Karpas-422 (cell line): ENCODE results near the gene LTA4H. TPM values are rescaled to one million over a fixed set of nuclear protein-coding genes. Genes with fewer than 3 reads are reported as not detected.

Experiments
- DNase-seq: peaks from one replicate; pipeline ENCODE4 v3.0.0-alpha.2; 2015
- H2AFZ ChIP-seq: fragments of 200-600 bp; sonication (generic); 2 replicates; pipeline ENCODE4 v1.6.1; 2014; ENCODE audit warnings: antibody characterized with exemption, low read length, mixed read lengths
- H3K27ac ChIP-seq: fragments of 200-600 bp; sonication (generic); 2 replicates; pipeline ENCODE4 v1.5.1; 2014; ENCODE audit warnings: mild to moderate bottlenecking, low read length, moderate library complexity
- H3K27me3 ChIP-seq: fragments of 200-600 bp; sonication (generic); 2 replicates; pipeline ENCODE4 v1.6.1; 2014; ENCODE audit warnings: low read length, mixed read lengths
- H3K36me3 ChIP-seq: fragments of 200-600 bp; sonication (generic); 2 replicates; pipeline ENCODE4 v1.6.1; 2014; ENCODE audit warnings: low read length, mixed read lengths; ENCODE audit not compliant: insufficient read depth
- H3K4me1 ChIP-seq: fragments of 200-600 bp; sonication (generic); 2 replicates; pipeline ENCODE4 v1.6.1; 2014; ENCODE audit warnings: mild to moderate bottlenecking, low read length, mixed read lengths
- H3K4me2 ChIP-seq: fragments of 200-600 bp; sonication (generic); 2 replicates; pipeline ENCODE4 v1.6.1; 2014; ENCODE audit warnings: low read length, low read depth, mild to moderate bottlenecking; ENCODE audit not compliant: poor library complexity, severe bottlenecking
- H3K4me3 ChIP-seq: fragments of 200-600 bp; sonication (generic); 2 replicates; pipeline ENCODE4 v1.5.1; 2014; ENCODE audit warnings: mild to moderate bottlenecking, antibody characterized with exemption, low read length, mixed read lengths
- H3K79me2 ChIP-seq: fragments of 200-600 bp; sonication (generic); 2 replicates; pipeline ENCODE4 v1.6.1; 2014; ENCODE audit warnings: mild to moderate bottlenecking, low read length, mixed read lengths
- H3K9ac ChIP-seq: fragments of 200-600 bp; sonication (generic); 2 replicates; pipeline ENCODE4 v1.6.0; 2014; ENCODE audit warnings: low read length
- H3K9me2 ChIP-seq: fragments of 200-600 bp; sonication (generic), shearing (Covaris generic); replicated peaks from 2 replicates; pipeline ENCODE4 v1.6.0; 2014; ENCODE audit warnings: mild to moderate bottlenecking, low read length, moderate library complexity; ENCODE audit not compliant: insufficient read depth
- H3K9me3 ChIP-seq: fragments of 300-700, 200-600 bp; sonication (generic); 2 replicates; pipeline ENCODE4 v1.6.1; 2014; ENCODE audit warnings: low read length, mixed read lengths
- H4K20me1 ChIP-seq: fragments of 200-600 bp; sonication (generic); 2 replicates; pipeline ENCODE4 v1.6.1; 2014; ENCODE audit warnings: mild to moderate bottlenecking, antibody characterized with exemption, low read length, low read depth; ENCODE audit not compliant: insufficient read depth
- total RNA-seq: library from RNA; depleted of rRNA; stranded (reverse); fragments of >200 nt; shearing (Covaris generic); gene quantifications from 2 replicates; pipeline ENCODE4 v1.2.3, GENCODE V29; 2014; ENCODE audit warnings: low replicate concordance; rRNA removed

The LTA4H gene
- 88.7 and 120 TPM in 2 replicates for total RNA-seq

DNA sequence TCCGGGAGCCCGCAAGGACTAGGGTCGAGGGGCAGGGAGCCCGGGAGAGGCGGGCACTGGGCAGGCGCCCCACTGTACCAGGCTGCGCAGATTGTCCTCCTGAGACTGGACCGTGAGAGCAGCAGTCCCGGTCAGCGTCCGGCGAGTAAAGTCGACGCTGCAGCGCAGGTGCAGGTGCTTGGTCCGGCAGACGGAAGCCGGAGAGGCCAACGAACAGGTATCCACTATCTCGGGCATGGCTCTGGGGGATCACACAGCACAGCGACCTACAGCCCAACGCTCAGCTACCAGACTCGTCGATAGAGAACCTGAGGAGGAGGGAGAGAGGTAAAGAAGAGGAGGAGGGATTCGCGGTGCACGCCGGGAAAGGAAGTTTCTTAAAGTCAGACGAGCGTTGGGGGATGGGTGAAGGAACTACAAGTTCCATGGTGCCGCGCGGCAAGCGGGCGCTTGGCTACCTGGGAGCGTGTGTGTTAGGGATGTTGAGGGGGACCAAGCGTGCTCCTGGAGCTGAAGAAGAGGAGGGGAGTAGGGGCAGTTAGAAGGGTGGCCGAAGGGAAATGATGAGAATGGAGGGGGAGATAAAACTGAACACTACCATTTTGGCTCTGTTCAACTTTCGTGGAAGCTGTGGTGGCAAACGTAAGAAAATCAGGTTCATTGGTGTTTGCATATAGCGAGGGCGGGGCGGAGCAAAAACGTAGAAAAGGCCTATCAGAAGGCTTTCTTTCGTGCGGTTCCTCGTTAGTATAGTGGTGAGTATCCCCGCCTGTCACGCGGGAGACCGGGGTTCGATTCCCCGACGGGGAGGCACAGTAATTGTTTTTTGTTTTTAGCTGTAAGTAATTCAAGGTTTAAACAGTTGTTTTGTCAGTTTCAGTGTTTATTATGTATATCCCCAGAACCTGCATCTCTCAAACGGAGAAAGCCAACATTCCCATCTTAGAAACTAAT is at the start of gene LTA4H:
TSS of gene LTA4H (minus strand) at position 305 of the 954 bp plus-strand sequence. CDS start at position 237, 68 bp downstream.
- no peak within 1 kb of the TSS for H3K27ac ChIP-seq
- H3K4me1 ChIP-seq, result peaks cover 22% of the 10 kb centered on the region
- H3K4me2 ChIP-seq, result peak within 1 kb of the TSS; percentile 72
- DNase-seq, result peak; percentile 99
- H3K9me2 ChIP-seq, result no peaks in the 10 kb centered on the region
- peak within 1 kb of the TSS; percentile 72 for H2AFZ ChIP-seq
- H3K4me3 ChIP-seq, result peak within 1 kb of the TSS; percentile 88
- H3K27me3 ChIP-seq, result no peaks in the 10 kb centered on the region
- no peaks in the 10 kb centered on the region for H3K36me3 ChIP-seq
- no peaks in the 10 kb centered on the region for H4K20me1 ChIP-seq
- no peaks in the 10 kb centered on the region for H3K9me3 ChIP-seq
- peak within 1 kb of the TSS; percentile 82 for H3K9ac ChIP-seq
- peaks cover 41% of the 10 kb centered on the region for H3K79me2 ChIP-seq

DNA sequence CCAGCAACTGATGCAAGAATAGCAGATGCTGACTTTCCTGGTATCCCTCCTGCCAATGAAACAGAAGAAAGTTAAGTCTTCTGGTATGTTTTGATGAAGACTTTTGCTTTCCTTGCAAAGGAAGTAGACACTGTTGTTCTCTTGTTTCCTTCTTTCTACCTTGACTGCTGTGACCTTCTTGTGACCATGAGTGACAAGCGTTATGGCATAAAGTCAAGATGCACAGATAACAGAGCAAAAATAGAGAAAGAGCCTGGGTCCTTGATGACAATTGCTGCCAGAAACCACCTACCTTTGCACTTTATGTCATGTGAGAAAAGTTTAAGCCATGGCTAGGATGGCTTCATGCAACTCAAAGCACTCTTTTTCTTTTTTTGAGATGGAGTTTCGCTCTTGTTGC is 49.2 kb upstream of the LTA4H start:
- H3K9me2 ChIP-seq, result no peaks in the 10 kb centered on the region
- no peaks in the 10 kb centered on the region for H3K36me3 ChIP-seq
- no peaks in the 10 kb centered on the region for H3K27me3 ChIP-seq
- H3K4me2 ChIP-seq, result no peak overlapping the region
- H3K9ac ChIP-seq, result no peak overlapping the region
- no peaks in the 10 kb centered on the region for H3K79me2 ChIP-seq
- H3K4me1 ChIP-seq, result no peaks in the 10 kb centered on the region
- H3K9me3 ChIP-seq, result no peaks in the 10 kb centered on the region
- H3K27ac ChIP-seq, result no peak overlapping the region
- H4K20me1 ChIP-seq, result no peaks in the 10 kb centered on the region
- no peak for DNase-seq
- H2AFZ ChIP-seq, result no peak overlapping the region
- H3K4me3 ChIP-seq, result no peak overlapping the region

DNA sequence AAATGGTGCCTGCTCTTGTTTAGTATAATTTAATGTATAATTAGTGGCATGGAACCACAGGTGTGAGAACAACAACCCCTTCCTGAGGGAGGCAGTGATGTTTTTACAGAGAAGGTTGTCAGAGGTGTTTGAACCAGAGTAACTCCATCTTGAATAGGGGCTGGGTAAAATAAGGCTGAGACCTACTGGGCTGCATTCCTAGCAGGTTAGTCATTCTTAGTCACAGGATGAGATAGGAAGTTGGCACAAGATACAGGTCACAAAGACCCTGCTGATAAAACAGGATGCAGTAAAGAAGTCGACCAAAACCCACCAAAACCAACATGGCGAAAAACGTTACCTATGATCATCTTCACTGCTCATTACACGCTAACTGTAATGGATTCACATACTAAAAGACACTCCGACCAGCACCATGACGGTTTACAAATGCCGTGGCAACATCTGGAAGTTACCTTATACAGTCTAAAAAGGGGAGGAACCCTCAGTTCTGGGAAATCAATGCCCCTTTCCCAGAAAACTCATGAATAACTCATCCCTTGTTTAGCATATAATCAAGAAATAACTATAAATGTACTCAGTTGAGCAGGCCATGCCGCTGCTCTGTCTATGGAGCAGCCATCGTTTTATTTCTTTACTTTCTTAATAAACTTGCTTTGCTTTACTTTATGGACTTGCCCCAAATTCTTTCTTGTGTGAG is 47.8 kb upstream of the LTA4H start:
- no peak for DNase-seq
- no peaks in the 10 kb centered on the region for H3K4me1 ChIP-seq
- no peak overlapping the region for H3K4me2 ChIP-seq
- no peak overlapping the region for H3K27ac ChIP-seq
- H3K27me3 ChIP-seq, result no peaks in the 10 kb centered on the region
- no peaks in the 10 kb centered on the region for H3K36me3 ChIP-seq
- H3K9me3 ChIP-seq, result no peaks in the 10 kb centered on the region
- H3K9ac ChIP-seq, result no peak overlapping the region
- H3K79me2 ChIP-seq, result no peaks in the 10 kb centered on the region
- no peaks in the 10 kb centered on the region for H4K20me1 ChIP-seq
- no peak overlapping the region for H2AFZ ChIP-seq
- H3K4me3 ChIP-seq, result no peak overlapping the region
- H3K9me2 ChIP-seq, result no peaks in the 10 kb centered on the region

GRCh38 chr12:96081596-96081995 is 46.2 kb upstream of the LTA4H start:
- Histone ChIP-seq H4K20me1 (no peaks in the 10 kb centered on the region), H3K9ac (no peak overlapping the region), H3K27ac (no peak overlapping the region), H3K4me3 (no peak overlapping the region), H3K4me2 (no peak overlapping the region), H3K9me2 (no peaks in the 10 kb centered on the region), H2AFZ (no peak overlapping the region), H3K27me3 (no peaks in the 10 kb centered on the region), H3K4me1 (no peaks in the 10 kb centered on the region), H3K36me3 (no peaks in the 10 kb centered on the region), H3K9me3 (no peaks in the 10 kb centered on the region), H3K79me2 (no peaks in the 10 kb centered on the region)
- no peak for DNase-seq

DNA sequence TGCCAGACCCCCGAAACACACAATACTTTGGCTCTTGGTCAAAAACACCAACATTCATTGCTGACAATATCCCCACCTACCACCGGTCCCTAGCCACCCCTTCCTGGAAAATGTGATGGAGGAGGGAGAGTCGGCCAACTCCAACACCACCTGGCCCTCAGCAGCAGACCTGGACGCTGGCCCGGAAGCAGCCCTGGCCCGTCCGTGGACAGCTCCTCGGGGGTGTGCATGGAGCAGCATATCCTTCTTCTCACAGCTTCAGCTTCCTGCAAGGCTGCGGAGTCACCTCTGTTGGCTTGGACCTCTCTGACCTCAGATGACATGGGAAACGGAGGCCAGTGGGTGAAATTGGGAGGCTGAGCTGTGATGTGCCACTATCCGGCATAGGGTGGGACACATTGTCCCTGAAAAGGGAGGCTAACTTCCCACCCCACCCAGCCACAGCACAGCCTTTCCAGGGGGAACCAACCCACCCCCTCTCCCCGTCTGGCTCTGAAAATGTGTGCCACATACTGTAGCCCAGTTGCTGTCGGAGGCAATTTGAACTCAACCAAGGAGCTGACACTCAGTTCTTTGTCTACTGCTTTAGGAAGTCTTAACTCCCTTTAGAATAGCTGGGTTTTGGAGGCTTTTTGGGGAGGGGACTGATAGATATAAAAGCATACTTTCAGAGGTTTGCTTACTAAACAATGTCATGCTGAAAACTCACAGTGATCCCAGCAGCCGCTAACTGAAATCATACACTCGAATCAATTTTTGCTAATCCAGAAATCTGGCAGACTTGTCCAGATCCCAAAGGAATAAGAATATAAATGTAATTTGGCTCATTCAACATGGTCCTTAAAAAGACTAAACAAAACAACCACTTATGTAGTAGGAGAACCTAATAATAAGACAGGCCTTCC is 43.1 kb upstream of the LTA4H start:
- Histone ChIP-seq H3K4me1 (peaks cover 6% of the 10 kb centered on the region), H2AFZ (no peak overlapping the region), H3K9me3 (no peaks in the 10 kb centered on the region), H3K36me3 (no peaks in the 10 kb centered on the region), H3K4me3 (no peak overlapping the region), H3K9me2 (no peaks in the 10 kb centered on the region), H3K9ac (no peak overlapping the region), H3K4me2 (no peak overlapping the region), H3K79me2 (no peaks in the 10 kb centered on the region), H3K27me3 (no peaks in the 10 kb centered on the region), H4K20me1 (no peaks in the 10 kb centered on the region), H3K27ac (no peak overlapping the region)
- DNase-seq, result no peak

DNA sequence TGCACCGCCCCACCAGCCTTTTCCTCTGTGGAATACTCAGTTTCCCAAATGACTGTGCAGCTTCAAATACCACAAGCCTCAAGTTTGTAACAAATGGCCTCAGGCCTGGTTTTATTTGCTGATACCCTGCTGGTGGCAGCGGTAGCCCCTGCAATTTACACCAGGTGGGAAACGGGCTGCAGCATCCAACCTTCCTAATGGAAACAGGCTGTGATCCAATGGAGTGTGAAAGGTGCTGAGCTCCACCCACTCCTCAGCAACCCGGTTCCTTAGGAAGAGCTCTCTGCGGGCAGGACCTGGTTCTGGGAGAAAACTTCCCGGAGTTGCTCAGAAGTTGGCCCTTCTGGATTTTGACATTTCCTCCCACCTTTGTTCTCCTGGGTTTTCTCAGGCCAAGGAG is 41.7 kb upstream of the LTA4H start:
- no peak overlapping the region for H2AFZ ChIP-seq
- no peaks in the 10 kb centered on the region for H3K9me2 ChIP-seq
- H3K79me2 ChIP-seq, result no peaks in the 10 kb centered on the region
- H4K20me1 ChIP-seq, result no peaks in the 10 kb centered on the region
- H3K4me2 ChIP-seq, result no peak overlapping the region
- no peak overlapping the region for H3K27ac ChIP-seq
- peaks cover 17% of the 10 kb centered on the region for H3K4me1 ChIP-seq
- H3K9me3 ChIP-seq, result no peaks in the 10 kb centered on the region
- H3K27me3 ChIP-seq, result no peaks in the 10 kb centered on the region
- H3K9ac ChIP-seq, result no peak overlapping the region
- DNase-seq, result no peak
- H3K4me3 ChIP-seq, result no peak overlapping the region
- H3K36me3 ChIP-seq, result no peaks in the 10 kb centered on the region

GRCh38 chr12:96075560-96075959 is 40.2 kb upstream of the LTA4H start:
- Histone ChIP-seq H3K4me1 (peaks cover 26% of the 10 kb centered on the region), H3K4me2 (no peak overlapping the region), H3K9me3 (no peaks in the 10 kb centered on the region), H3K27me3 (no peaks in the 10 kb centered on the region), H3K36me3 (no peaks in the 10 kb centered on the region), H4K20me1 (no peaks in the 10 kb centered on the region), H2AFZ (no peak overlapping the region), H3K27ac (no peak overlapping the region), H3K9ac (no peak overlapping the region), H3K9me2 (no peaks in the 10 kb centered on the region), H3K79me2 (no peaks in the 10 kb centered on the region), H3K4me3 (no peak overlapping the region)
- no peak for DNase-seq
